Glomerular visceral epithelial cell (primary cell): ENCODE results near the gene EIF3F.

Experiments used
- DNase-seq: peaks from one replicate; pipeline ENCODE4 v3.0.0-alpha.2; 2016; ENCODE audit errors: extremely low spot score

Gene EIF3F

GRCh38 chr11:8021920-8022319 lies 34.8 kb downstream of the EIF3F start:
- no peak for DNase-seq

- DNase-seq, result no peak
These were observed 35.7 kb downstream of the EIF3F start for GRCh38 chr11:8022876-8023275.

GRCh38 chr11:8023831-8024555 lies 36.9 kb downstream of the EIF3F start:
- DNase-seq, result no peak

- DNase-seq, result peak; percentile 24
These were observed 38.0 kb downstream of the EIF3F start for GRCh38 chr11:8025123-8025522.

GRCh38 chr11:8025816-8026215 lies 38.7 kb downstream of the EIF3F start:
- peak; percentile 46 for DNase-seq

GRCh38 chr11:8026982-8027381 lies 39.8 kb downstream of the EIF3F start:
- DNase-seq, result no peak

- DNase-seq, result no peak
These were observed 41.6 kb downstream of the EIF3F start for GRCh38 chr11:8028766-8029165.

GRCh38 chr11:8030526-8031247 lies 43.5 kb downstream of the EIF3F start:
- DNase-seq, result no peak

GRCh38 chr11:8031248-8032115 lies 44.3 kb downstream of the EIF3F start:
- DNase-seq, result no peak

GRCh38 chr11:8032122-8032521 lies 45.0 kb downstream of the EIF3F start:
- DNase-seq, result no peak

- no peak for DNase-seq
These were observed 45.6 kb downstream of the EIF3F start for GRCh38 chr11:8032576-8033304.

- peak; percentile 82 for DNase-seq
These were observed 46.4 kb downstream of the EIF3F start for GRCh38 chr11:8033305-8034105.

- DNase-seq, result no peak
These were observed 47.0 kb downstream of the EIF3F start for GRCh38 chr11:8034106-8034585.

GRCh38 chr11:8034604-8035190 lies 47.6 kb downstream of the EIF3F start:
- no peak for DNase-seq

GRCh38 chr11:8035200-8035855 lies 48.2 kb downstream of the EIF3F start:
- DNase-seq, result no peak

GRCh38 chr11:8036002-8036802 lies 49.1 kb downstream of the EIF3F start:
- no peak for DNase-seq

- no peak for DNase-seq
These were observed 49.8 kb downstream of the EIF3F start for GRCh38 chr11:8036986-8037385.

- no peak for DNase-seq
These were observed 51.3 kb downstream of the EIF3F start for GRCh38 chr11:8038393-8038792.
